Fibroblast of skin of left quadriceps (primary cell): ENCODE measurements around the gene CLEC17A.

Source experiments
- DNase-seq, 2 experiments: peaks; one replicate each; pipeline ENCODE4 v3.0.0-alpha.2; 2013; ENCODE audit warnings: low read depth in 2 of 2

Gene CLEC17A

DNA sequence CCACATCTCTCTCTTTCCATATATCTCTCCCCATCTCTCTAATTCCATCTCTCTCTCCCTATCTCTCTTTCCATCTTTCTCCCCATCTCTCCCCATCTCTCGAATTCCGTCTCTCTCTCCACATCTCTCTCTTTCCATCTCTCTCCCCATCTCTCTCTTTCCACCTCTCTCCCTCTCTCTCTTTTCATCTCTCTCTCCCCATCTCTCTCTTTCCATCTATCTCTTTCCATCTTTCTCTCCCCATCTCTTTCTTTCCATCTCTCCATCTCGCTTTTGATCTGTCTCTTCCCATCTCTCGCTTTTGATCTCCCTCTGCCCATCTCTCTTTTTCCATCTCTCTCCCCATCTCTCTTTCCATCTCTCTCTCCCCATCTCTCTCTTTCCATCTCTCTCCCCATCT is 66.1 kb downstream of the CLEC17A start:
- DNase-seq = no peak

DNA sequence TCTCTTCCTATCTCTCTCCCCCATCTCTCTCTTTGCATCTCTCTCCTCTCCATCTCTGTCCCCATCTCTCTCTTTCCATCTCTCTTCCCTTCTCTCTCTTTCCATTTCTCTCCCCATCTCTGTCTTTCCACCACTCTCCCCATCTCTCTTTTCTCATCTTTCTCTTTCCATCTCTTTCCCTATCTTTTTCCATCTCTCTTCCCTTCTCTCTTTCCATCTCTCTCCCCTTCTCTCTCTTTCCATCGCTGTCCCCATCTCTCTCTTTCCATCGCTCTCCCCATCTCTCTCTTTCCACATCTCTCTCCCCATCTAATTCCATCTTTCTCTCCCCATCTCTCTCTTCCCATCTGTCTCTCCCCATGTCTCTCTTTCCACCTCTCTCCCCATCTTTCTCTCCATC is 67.3 kb downstream of the CLEC17A start:
- no peak for DNase-seq

GRCh38 chr19:14654786-14655560 is 72.1 kb downstream of the CLEC17A start:
- DNase-seq = no peak

GRCh38 chr19:14655726-14656125 is 72.8 kb downstream of the CLEC17A start:
- no peak for DNase-seq

DNA sequence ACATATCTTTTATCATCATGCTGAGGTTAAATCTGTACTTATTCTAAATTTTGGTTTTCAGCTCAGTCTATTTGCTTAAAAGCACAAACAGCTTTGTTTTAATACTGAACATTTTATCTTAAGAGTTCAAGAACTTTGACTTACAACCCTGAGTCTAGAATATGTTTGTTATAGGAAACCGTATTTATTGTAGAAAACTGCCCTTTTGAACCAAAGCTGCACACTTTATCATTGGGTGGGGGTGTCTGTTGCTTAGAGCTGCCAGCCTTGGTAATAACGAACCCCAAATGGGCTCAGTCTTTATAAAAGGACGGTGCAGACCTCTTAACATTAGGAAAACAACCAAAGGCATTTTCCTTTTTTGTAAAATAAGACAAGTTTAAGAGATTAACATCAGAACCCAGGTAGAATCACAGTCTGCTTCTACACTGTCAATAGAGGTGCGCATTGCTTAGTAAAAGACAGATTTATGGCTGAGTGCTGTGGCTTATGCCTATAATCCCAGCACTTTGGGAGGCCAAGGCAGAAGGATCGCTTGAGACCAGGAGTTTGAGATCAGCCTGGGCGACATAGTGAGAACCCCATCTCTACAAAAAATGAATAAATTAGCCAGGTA is 77.1 kb downstream of the CLEC17A start:
- no peak for DNase-seq

DNA sequence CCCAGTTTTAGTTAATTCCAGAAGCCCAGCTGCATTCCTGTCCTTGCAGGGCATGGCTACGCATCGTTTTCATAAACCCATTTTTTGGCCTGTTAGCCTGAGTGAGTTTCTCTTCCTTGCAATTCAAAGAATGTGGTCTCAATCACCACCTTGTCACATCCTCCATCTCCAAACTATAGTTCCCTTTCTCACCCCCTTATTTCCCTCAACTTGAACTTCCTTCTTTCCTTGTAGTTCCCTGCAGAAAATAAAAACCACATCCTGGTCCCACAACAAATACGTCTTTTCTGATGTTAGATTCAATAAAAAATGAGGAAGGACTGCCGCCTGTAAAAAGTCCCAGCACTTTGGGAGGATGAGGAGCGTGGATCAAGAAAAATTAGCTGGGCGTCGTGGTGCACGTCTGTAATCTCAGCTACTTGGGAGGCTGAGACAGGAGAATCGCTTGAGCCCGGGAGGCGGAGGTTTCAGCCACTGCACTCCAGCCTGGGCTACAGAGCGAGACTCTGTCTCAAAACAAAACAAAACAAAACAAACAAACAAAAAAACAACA is 78.6 kb downstream of the CLEC17A start:
- no peak for DNase-seq
